BE2C (cell line): Measurements from ENCODE around the gene SLC22A16.
"Not testable (repeated sequence)": the region's sequence is repeated elsewhere in the genome, so short reads cannot be mapped to it uniquely, and the experiment has no call there.

ENCODE experiments used
- DNase-seq: peaks from one replicate; pipeline ENCODE4 v3.0.0-alpha.2; 2020
- H3K27me3 ChIP-seq: fragments of 250-450 bp; sonication (Bioruptor Pico); 2 replicates; pipeline ENCODE4 v1.5.1; 2020; ENCODE audit warnings: mild to moderate bottlenecking
- H3K36me3 ChIP-seq: fragments of 250-450 bp; sonication (Bioruptor Pico); 2 replicates; pipeline ENCODE4 v1.5.1; 2020; ENCODE audit warnings: mild to moderate bottlenecking
- H3K4me1 ChIP-seq: fragments of 250-450 bp; sonication (Bioruptor Pico); 2 replicates; pipeline ENCODE4 v1.5.1; 2020
- H3K4me3 ChIP-seq: 2 replicates; pipeline ENCODE4 v1.5.1; 2011; ENCODE audit warnings: low read depth, low read length
- H3K9me3 ChIP-seq: fragments of 250-450 bp; sonication (Bioruptor Pico); 2 replicates; pipeline ENCODE4 v1.5.1; 2020
- CTCF ChIP-seq: IDR thresholded peaks from 2 replicates; pipeline ENCODE4 v1.5.1; 2012; ENCODE audit warnings: mild to moderate bottlenecking, low read depth, low read length

SLC22A16 gene

DNA sequence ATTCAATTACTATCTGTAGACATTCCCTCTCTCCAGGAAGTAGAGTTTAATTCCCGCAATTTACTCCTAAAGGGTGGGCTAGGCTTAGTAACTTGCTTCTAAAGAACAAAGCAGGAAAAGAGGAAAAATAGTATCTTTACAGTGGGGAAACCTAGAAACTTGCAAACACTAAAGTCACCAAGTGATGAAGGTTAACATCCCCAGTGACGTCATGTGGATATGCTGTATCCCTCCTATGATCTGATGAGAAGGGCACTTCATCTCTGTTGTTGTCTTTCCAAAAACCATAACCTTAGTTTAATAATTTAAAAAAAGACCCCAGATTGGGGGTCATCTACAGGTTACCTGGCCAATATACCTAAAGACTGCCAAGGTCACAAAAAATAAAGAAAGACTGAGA lies 17.3 kb downstream of the SLC22A16 start:
- H3K36me3 ChIP-seq, result no peaks in the 10 kb centered on the region
- no peaks in the 10 kb centered on the region for H3K9me3 ChIP-seq
- TF ChIP-seq CTCF, result no peak
- no peaks in the 10 kb centered on the region for H3K4me1 ChIP-seq
- H3K4me3 ChIP-seq, result no peak overlapping the region
- no peak for DNase-seq
- H3K27me3 ChIP-seq, result no peaks in the 10 kb centered on the region

GRCh38 chr6:110458476-110458875 lies 17.9 kb downstream of the SLC22A16 start:
- DNase-seq, result no peak
- no peaks in the 10 kb centered on the region for H3K9me3 ChIP-seq
- H3K4me1 ChIP-seq, result no peaks in the 10 kb centered on the region
- H3K36me3 ChIP-seq, result no peaks in the 10 kb centered on the region
- H3K4me3 ChIP-seq, result no peak overlapping the region
- no peaks in the 10 kb centered on the region for H3K27me3 ChIP-seq
- no peak for TF ChIP-seq CTCF

DNA sequence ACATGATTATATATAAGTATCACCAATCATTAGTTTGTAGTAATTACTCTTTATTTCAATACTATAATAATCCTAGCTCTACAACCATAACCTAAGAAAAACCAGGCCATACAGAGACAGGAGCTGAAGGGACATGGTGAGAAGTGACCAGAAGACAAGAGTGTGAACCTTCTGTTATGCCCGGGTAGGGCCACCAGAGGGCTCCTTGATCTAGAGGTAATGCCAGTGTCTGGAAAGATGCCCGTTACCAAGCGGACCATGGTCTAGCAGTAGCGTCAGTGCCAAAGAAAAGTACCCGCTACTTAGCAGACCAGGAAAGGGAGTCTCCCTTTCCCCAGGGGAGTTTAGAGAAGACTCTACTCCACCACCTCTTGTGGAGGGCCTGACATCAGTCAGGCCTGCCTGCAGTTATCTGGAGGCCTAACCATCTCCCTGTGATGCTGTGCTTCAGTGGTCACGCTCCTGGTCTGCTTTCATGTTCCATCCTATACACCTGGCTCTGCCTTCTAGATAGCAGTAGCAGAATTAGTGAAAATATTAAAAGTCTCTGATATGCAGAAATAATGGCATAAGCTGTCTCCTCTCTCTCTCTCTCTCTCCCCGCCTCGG lies 18.7 kb downstream of the SLC22A16 start:
- H3K27me3 ChIP-seq, H3K4me3 ChIP-seq, H3K4me1 ChIP-seq, H3K9me3 ChIP-seq, H3K36me3 ChIP-seq: not testable (repeated sequence)
- TF ChIP-seq CTCF, result peak; percentile 74
- DNase-seq, result peak; percentile 81

- no peaks in the 10 kb centered on the region for H3K4me1 ChIP-seq
- H3K27me3 ChIP-seq, result no peaks in the 10 kb centered on the region
- H3K9me3 ChIP-seq, result no peaks in the 10 kb centered on the region
- peak; percentile 14 for DNase-seq
- no peak for TF ChIP-seq CTCF
- no peak overlapping the region for H3K4me3 ChIP-seq
- no peaks in the 10 kb centered on the region for H3K36me3 ChIP-seq
Measured at GRCh38 chr6:110456694-110457093, 19.7 kb downstream of the SLC22A16 start.

GRCh38 chr6:110449541-110449895 lies 26.9 kb downstream of the SLC22A16 start:
- H3K4me1 ChIP-seq, result no peaks in the 10 kb centered on the region
- no peaks in the 10 kb centered on the region for H3K36me3 ChIP-seq
- H3K9me3 ChIP-seq, result no peaks in the 10 kb centered on the region
- no peak for TF ChIP-seq CTCF
- DNase-seq, result no peak
- H3K4me3 ChIP-seq, result no peak overlapping the region
- H3K27me3 ChIP-seq, result peaks cover 5% of the 10 kb centered on the region; the same call in 1 of the 2 replicates

DNA sequence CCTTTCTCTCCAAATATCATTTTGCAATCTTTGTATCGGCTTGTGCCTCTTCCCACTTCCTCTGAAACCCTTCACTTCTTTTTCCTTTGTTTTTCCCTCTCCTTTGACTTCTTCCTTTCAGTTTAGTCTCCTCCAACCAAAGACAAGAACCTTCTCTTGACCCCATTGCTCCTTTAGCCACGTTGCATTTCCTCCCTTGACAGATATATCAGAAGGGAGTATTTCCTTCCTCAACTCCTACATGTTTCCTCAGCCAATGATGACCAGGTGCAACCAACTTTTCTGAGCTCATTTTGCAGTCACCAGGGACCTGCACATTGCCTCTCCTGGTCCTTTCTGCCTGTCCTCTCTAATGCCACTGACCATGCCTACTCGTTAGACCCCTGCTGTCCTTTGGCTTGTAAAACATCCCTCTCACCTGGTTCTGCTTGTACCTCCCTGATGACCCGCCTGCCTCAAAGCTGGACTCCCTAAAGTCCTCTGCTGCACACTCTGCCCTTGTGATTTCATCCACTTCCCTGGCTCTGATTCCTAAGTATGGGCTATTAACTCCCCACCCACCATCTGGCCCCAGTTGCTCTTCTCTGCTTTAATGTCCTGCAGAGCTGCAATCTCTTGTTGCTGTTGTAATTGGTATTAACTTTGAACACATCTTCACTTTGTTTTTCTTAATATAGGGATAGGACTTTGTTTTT lies 27.4 kb downstream of the SLC22A16 start:
- Histone ChIP-seq H3K27me3 (peaks cover 5% of the 10 kb centered on the region; the same call in 1 of the 2 replicates), H3K4me1 (no peaks in the 10 kb centered on the region), H3K4me3 (no peak overlapping the region), H3K36me3 (no peaks in the 10 kb centered on the region), H3K9me3 (no peaks in the 10 kb centered on the region)
- no peak for TF ChIP-seq CTCF
- no peak for DNase-seq
